Measurements from ENCODE around the gene KATNB1. TPM values are rescaled to one million over a fixed set of nuclear protein-coding genes. Genes with fewer than 3 reads are reported as not detected.

Gene KATNB1
- total RNA-seq, 1 experiment from 2014 or later: 8.1 TPM

- no TSS peak for BruUV-seq (replicated peaks)
- TF ChIP-seq SIN3A (IDR thresholded peaks at IDR 0.05; ENCODE audit: borderline replicate concordance, insufficient read depth, low read depth, low read length) (no peak), TCF7L2 (IDR thresholded peaks at IDR 0.05; ENCODE audit: low read depth, low read length) (no peak), POLR2AphosphoS5 (IDR thresholded peaks at IDR 0.05; ENCODE audit: low read depth, low read length) (no peak)
- TF ChIP-seq, protein P1, sequence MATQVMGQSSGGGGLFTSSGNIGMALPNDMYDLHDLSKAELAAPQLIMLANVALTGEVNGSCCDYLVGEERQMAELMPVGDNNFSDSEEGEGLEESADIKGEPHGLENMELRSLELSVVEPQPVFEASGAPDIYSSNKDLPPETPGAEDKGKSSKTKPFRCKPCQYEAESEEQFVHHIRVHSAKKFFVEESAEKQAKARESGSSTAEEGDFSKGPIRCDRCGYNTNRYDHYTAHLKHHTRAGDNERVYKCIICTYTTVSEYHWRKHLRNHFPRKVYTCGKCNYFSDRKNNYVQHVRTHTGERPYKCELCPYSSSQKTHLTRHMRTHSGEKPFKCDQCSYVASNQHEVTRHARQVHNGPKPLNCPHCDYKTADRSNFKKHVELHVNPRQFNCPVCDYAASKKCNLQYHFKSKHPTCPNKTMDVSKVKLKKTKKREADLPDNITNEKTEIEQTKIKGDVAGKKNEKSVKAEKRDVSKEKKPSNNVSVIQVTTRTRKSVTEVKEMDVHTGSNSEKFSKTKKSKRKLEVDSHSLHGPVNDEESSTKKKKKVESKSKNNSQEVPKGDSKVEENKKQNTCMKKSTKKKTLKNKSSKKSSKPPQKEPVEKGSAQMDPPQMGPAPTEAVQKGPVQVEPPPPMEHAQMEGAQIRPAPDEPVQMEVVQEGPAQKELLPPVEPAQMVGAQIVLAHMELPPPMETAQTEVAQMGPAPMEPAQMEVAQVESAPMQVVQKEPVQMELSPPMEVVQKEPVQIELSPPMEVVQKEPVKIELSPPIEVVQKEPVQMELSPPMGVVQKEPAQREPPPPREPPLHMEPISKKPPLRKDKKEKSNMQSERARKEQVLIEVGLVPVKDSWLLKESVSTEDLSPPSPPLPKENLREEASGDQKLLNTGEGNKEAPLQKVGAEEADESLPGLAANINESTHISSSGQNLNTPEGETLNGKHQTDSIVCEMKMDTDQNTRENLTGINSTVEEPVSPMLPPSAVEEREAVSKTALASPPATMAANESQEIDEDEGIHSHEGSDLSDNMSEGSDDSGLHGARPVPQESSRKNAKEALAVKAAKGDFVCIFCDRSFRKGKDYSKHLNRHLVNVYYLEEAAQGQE (IDR thresholded peaks at IDR 0.05; ENCODE audit: insufficient read depth in 1 of 2, low read depth in 2 of 2, low read length in 1 of 2): no peak
- TF ChIP-seq, protein P2, sequence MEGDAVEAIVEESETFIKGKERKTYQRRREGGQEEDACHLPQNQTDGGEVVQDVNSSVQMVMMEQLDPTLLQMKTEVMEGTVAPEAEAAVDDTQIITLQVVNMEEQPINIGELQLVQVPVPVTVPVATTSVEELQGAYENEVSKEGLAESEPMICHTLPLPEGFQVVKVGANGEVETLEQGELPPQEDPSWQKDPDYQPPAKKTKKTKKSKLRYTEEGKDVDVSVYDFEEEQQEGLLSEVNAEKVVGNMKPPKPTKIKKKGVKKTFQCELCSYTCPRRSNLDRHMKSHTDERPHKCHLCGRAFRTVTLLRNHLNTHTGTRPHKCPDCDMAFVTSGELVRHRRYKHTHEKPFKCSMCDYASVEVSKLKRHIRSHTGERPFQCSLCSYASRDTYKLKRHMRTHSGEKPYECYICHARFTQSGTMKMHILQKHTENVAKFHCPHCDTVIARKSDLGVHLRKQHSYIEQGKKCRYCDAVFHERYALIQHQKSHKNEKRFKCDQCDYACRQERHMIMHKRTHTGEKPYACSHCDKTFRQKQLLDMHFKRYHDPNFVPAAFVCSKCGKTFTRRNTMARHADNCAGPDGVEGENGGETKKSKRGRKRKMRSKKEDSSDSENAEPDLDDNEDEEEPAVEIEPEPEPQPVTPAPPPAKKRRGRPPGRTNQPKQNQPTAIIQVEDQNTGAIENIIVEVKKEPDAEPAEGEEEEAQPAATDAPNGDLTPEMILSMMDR (IDR thresholded peaks at IDR 0.05): no peak
- H3K9me3 ChIP-seq (ENCODE audit: control insufficient read depth, insufficient read depth, low read depth, low read length): no peaks in the 10 kb centered on the region
- intact Hi-C loops (cut with micrococcal nuclease; ENCODE audit: unreplicated experiment) (no loop called here), in situ Hi-C loops (cut with HindIII; ENCODE audit: low pct_unique_long_range_greater_than_20kb, low sequenced_read_pairs) (no loop called here)
- DNase-seq (ENCODE audit: low read depth, low spot score) (no peak), ATAC-seq (no peak)
- ChIA-PET POLR2A (interaction anchor here (0.6 kb wide), 1 partner anchor 98 kb away, joined by 5 read pairs; no protein-coding TSS in a partner anchor), CTCF (no interaction called here)
- no peak overlapping the region for H3K27ac ChIP-seq (ENCODE audit: low read length)
- H3K36me3 ChIP-seq (ENCODE audit: control insufficient read depth, insufficient read depth, low read length): no peaks in the 10 kb centered on the region
- no peaks in the 10 kb centered on the region for H3K27me3 ChIP-seq (ENCODE audit: control insufficient read depth, insufficient read depth, low read length)
- no peak overlapping the region for H3K4me3 ChIP-seq (ENCODE audit: low read depth in 2 of 2, low read length in 2 of 2)
- no peaks in the 10 kb centered on the region for H3K4me1 ChIP-seq (ENCODE audit: control insufficient read depth, insufficient read depth, low read length)
These were observed 32.1 kb upstream of the KATNB1 start for GRCh38 chr16:57703416-57704010.

DNA sequence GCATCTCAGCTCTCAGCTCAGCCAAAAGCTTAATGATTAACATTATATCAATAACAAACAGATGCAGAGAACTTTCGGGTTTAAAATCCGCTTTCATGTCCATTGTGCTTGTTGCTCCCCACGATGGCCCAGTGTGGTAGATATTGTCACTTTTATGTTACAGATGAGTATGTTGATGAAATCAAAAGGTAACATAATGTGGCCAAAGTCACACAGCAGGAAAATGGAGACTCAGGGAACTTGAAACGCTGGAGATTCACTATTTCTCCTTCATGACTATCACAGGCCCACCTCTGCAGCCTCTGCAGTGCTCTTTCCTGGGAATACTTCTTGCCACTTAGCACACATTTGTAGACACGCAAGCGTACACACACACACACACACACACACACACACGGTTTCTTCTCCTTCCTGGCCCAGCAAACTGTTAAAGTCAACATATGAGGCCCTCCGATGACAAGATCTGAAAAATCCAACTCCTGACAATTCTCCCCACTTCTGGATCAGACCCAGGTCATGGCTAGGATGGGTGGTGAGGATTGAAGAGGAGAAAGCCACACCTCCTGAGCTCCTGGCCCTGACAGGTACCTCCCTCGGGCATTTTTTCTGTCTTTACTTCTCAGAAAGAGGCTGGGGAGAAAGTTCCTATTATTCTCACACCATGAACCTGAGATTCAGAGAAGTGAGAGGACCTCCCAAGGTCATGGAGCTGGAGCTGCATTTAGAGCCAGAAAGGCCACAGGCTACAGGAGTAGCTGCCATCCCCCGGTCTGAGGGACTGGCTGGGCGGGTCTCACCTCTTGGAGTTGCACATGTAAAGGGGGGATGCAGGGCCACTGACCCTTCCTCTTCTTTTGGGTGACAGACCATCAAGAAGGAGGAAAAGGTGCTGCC lies 31.3 kb upstream of the KATNB1 start:
- no peak for ATAC-seq
- intact Hi-C loops (cut with micrococcal nuclease; ENCODE audit: unreplicated experiment) (no loop called here), in situ Hi-C loops (cut with HindIII; ENCODE audit: low pct_unique_long_range_greater_than_20kb, low sequenced_read_pairs) (no loop called here)

More for the DNA sequence above, 31.3 kb upstream of the KATNB1 start:
- Histone ChIP-seq H3K27me3 (ENCODE audit: control insufficient read depth, insufficient read depth, low read length) (no peaks in the 10 kb centered on the region), H3K4me1 (ENCODE audit: control insufficient read depth, insufficient read depth, low read length) (no peaks in the 10 kb centered on the region), H3K9me3 (ENCODE audit: control insufficient read depth, insufficient read depth, low read depth, low read length) (no peaks in the 10 kb centered on the region), H3K4me3 (ENCODE audit: low read depth in 2 of 2, low read length in 2 of 2) (no peak overlapping the region), H3K27ac (ENCODE audit: low read length) (no peak overlapping the region), H3K36me3 (ENCODE audit: control insufficient read depth, insufficient read depth, low read length) (no peaks in the 10 kb centered on the region)
- no peak for DNase-seq (ENCODE audit: low read depth, low spot score)
- no TSS peak for BruUV-seq (replicated peaks)
- ChIA-PET CTCF (no interaction called here), POLR2A (interaction anchor here (0.6 kb wide), 1 partner anchor 99 kb away, joined by 5 read pairs; no protein-coding TSS in a partner anchor)
- TF ChIP-seq, protein P1 (IDR thresholded peaks at IDR 0.05; ENCODE audit: insufficient read depth in 1 of 2, low read depth in 2 of 2, low read length in 1 of 2): no peak
- TF ChIP-seq, protein P2 (IDR thresholded peaks at IDR 0.05): no peak
- no peak for TF ChIP-seq SIN3A (IDR thresholded peaks at IDR 0.05; ENCODE audit: borderline replicate concordance, insufficient read depth, low read depth, low read length)
- no peak for TF ChIP-seq TCF7L2 (IDR thresholded peaks at IDR 0.05; ENCODE audit: low read depth, low read length)
- no peak for TF ChIP-seq POLR2AphosphoS5 (IDR thresholded peaks at IDR 0.05; ENCODE audit: low read depth, low read length)
